Suppressor macrophage treated with lipopolysaccharide for 1 hour (primary cell): ENCODE measurements around the gene DTNB.
"Not testable (repeated sequence)": the region's sequence is repeated elsewhere in the genome, so short reads cannot be mapped to it uniquely, and the experiment has no call there.

Experiments used
- DNase-seq, 3 donors: peaks; one replicate each; pipeline ENCODE4 v3.0.0-alpha.2; 2020 to 2022

Gene DTNB

GRCh38 chr2:25537526-25537925, 135.9 kb downstream of the DTNB start:
- DNase-seq: no peak

GRCh38 chr2:25535411-25536289, 137.7 kb downstream of the DTNB start:
- DNase-seq: not testable (repeated sequence)

- DNase-seq: not testable (repeated sequence)
These were observed 138.4 kb downstream of the DTNB start for GRCh38 chr2:25534937-25535336.

- DNase-seq: no peak
These were observed 138.9 kb downstream of the DTNB start for GRCh38 chr2:25534455-25534854.

GRCh38 chr2:25533771-25534170, 139.6 kb downstream of the DTNB start:
- not testable (repeated sequence) for DNase-seq

GRCh38 chr2:25532521-25532920, 140.9 kb downstream of the DTNB start:
- no peak for DNase-seq

GRCh38 chr2:25529034-25529433, 144.3 kb downstream of the DTNB start:
- no peak for DNase-seq

- no peak for DNase-seq
These were observed 145.2 kb downstream of the DTNB start for GRCh38 chr2:25528173-25528572.

GRCh38 chr2:25524507-25524906, 148.9 kb downstream of the DTNB start:
- DNase-seq: no peak

- no peak for DNase-seq
These were observed 150.3 kb downstream of the DTNB start for GRCh38 chr2:25523060-25523459.

- DNase-seq: peak; percentile 79 to 92 (median 91)
These were observed 151.6 kb downstream of the DTNB start for GRCh38 chr2:25521665-25522387.

- no peak for DNase-seq
These were observed 152.3 kb downstream of the DTNB start for GRCh38 chr2:25521126-25521525.

- DNase-seq: no peak
These were observed 155.7 kb downstream of the DTNB start for GRCh38 chr2:25517701-25518100.

- DNase-seq: no peak
These were observed 159.2 kb downstream of the DTNB start for GRCh38 chr2:25514043-25514637.

GRCh38 chr2:25512707-25513106, 160.7 kb downstream of the DTNB start:
- DNase-seq: peak; percentile 15 to 59 (median 40)

GRCh38 chr2:25506226-25506625, 167.2 kb downstream of the DTNB start:
- DNase-seq: no peak

GRCh38 chr2:25505622-25506021, 167.8 kb downstream of the DTNB start:
- no peak for DNase-seq

- no peak for DNase-seq
These were observed 168.2 kb downstream of the DTNB start for GRCh38 chr2:25505182-25505581.

- DNase-seq: no peak
These were observed 169.1 kb downstream of the DTNB start for GRCh38 chr2:25504266-25504665.

- DNase-seq: no peak
These were observed 174.2 kb downstream of the DTNB start for GRCh38 chr2:25499157-25499556.

GRCh38 chr2:25497918-25498407, 175.4 kb downstream of the DTNB start:
- DNase-seq: no peak

- DNase-seq: no peak
These were observed 176.0 kb downstream of the DTNB start for GRCh38 chr2:25497229-25497917.

GRCh38 chr2:25494616-25495015, 178.8 kb downstream of the DTNB start:
- DNase-seq: no peak
